Spleen (tissue), 7 donors: ENCODE measurements around the gene NOP56.

Source experiments
- POLR2A ChIP-seq, 3 donors: fragments of 450-650 bp; IDR thresholded peaks; one replicate each; pipeline ENCODE4 v1.5.1; 2017; ENCODE audit warnings: antibody characterized with exemption in 3 of 3, mild to moderate bottlenecking in 1 of 3
- TF ChIP-seq, protein P1 (sequence below), 11 experiments: fragments of 200-600 bp in 7 of 11; fragments of 450-650 bp in 4 of 11; sonication (generic) in 4 of 11; IDR thresholded peaks in 8 of 11; conservative IDR thresholded peaks in 3 of 11; 1 replicate in 7 of 11; 2 replicates in 4 of 11; pipeline versions ENCODE4 v1.4.0 to v1.8.0; 2016 to 2021; ENCODE audit warnings: antibody characterized with exemption in 11 of 11, inconsistent platforms in 4 of 11, mild to moderate bottlenecking in 1 of 11
- donor health status: DM: no; HTN: no; CAD: no; lungs with moderate emphysema.
- donor health status: DM: no; HTN: no; CAD: no.
- donor health status: DM: no; HTN: no; CAD: no.

DNA sequence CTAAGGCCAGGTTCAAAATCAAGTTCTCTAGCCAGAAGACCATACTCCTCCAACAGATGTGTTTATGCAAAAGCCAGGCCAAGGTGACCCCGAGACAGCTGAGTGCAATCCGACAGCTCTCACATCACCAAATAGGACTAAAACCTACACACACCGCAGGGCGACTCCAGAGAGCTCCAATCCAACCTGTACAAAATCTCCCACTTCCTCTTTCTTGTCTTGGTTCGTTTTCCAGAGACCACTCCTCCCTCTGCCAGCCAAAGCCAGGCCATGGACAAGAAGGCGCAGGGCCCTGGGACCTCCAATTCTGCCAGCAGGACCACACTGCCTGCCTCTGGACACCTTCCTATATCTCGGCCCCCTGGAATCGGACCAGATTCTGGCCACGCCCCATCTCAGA is 11.5 kb upstream of the NOP56 start:
- no peak for TF ChIP-seq POLR2A (IDR thresholded peaks at IDR 0.05)
- TF ChIP-seq, protein P1, sequence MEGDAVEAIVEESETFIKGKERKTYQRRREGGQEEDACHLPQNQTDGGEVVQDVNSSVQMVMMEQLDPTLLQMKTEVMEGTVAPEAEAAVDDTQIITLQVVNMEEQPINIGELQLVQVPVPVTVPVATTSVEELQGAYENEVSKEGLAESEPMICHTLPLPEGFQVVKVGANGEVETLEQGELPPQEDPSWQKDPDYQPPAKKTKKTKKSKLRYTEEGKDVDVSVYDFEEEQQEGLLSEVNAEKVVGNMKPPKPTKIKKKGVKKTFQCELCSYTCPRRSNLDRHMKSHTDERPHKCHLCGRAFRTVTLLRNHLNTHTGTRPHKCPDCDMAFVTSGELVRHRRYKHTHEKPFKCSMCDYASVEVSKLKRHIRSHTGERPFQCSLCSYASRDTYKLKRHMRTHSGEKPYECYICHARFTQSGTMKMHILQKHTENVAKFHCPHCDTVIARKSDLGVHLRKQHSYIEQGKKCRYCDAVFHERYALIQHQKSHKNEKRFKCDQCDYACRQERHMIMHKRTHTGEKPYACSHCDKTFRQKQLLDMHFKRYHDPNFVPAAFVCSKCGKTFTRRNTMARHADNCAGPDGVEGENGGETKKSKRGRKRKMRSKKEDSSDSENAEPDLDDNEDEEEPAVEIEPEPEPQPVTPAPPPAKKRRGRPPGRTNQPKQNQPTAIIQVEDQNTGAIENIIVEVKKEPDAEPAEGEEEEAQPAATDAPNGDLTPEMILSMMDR (IDR thresholded peaks at IDR 0.05 in 8 of 11, conservative IDR thresholded peaks at IDR 0.05 in 3 of 11) = no peak
